T-helper 17 cell (primary cell): Measurements from ENCODE around the gene GATA3. TPM values are rescaled to one million over a fixed set of nuclear protein-coding genes. Genes with fewer than 3 reads are reported as not detected.

Experiments
- ATAC-seq: fragments of 150-1000 bp; cut with Tn5 transposase; 2 replicates; pipeline ENCODE4 v1.10.0; 2021; ENCODE audit warnings: mild to moderate bottlenecking, moderate library complexity
- DNase-seq, 3 donors: peaks; one replicate each; pipeline versions ENCODE4 v3.0.0 to v3.0.0-alpha.2; 2020 to 2021
- H3K9me3 ChIP-seq: one replicate; pipeline ENCODE4 v1.7.0; 2013; ENCODE audit warnings: low read length, mild to moderate bottlenecking; ENCODE audit not compliant: control insufficient read depth, poor library complexity, severe bottlenecking
- H3K27ac Mint-ChIP-seq: one replicate; pipeline ENCODE4 v1.8.0; 2022; ENCODE audit warnings: mild to moderate bottlenecking, moderate library complexity, mixed read lengths
- H3K27me3 Mint-ChIP-seq: one replicate; pipeline ENCODE4 v1.8.0; 2022; ENCODE audit warnings: mixed read lengths
- H3K36me3 Mint-ChIP-seq: one replicate; pipeline ENCODE4 v1.8.0; 2022; ENCODE audit warnings: low read depth, mixed read lengths
- H3K4me1 Mint-ChIP-seq: one replicate; pipeline ENCODE4 v1.8.0; 2022; ENCODE audit warnings: mild to moderate bottlenecking, mixed read lengths
- H3K4me3 Mint-ChIP-seq: one replicate; pipeline ENCODE4 v1.8.0; 2022; ENCODE audit warnings: mild to moderate bottlenecking, moderate library complexity, mixed read lengths
- total RNA-seq, 4 donors: library from RNA in 2 of 4; stranded (reverse) in 2 of 4; gene quantifications; one replicate each; pipeline ENCODE4 v1.2.3 and lab custom pipeline; 2022 to 2026

Gene GATA3
- total RNA-seq, 2 donors from 2014 or later = 91.9 to 149 TPM

DNA sequence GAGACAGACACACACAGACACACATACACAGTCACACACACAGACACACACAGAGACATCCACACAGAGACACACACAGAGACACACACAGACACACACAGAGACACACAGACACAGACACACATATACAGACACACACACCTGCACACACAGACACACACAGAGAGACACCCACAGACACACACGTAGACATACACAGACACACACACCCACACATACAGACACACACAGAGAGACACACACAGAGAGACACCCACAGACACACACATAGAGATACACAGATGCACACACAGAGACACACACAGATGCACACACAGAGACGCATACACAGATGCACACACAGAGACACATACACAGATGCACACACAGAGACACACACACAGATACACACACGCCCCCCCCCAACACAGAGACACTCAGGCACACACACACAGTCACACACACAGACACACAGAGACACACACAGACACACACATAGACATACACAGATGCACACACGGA lies 58.5 kb downstream of the GATA3 start:
- no peaks in the 10 kb centered on the region for H3K4me1 Mint-ChIP-seq

DNA sequence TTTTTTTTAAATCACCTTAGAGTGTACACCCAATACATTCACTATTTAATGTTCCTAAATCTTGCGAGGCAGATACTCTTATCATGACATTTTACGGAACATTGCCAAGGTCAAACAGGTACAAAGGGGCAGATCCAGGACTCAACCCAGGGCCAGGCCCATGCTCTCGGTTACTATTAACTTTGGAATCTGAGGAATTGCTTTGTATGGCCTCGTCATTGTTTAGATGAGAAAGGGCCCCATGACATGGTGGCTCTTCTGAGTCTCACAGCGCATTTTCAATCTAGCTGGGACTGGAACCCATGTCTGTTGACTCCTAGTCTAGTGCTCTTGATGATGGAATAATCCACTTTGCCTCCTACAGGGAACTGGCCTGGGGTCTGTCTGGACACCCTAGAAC lies 59.1 kb downstream of the GATA3 start:
- DNase-seq (no peak), ATAC-seq (no peak)
- Mint-ChIP-seq H3K36me3 (peaks cover 8% of the 10 kb centered on the region), H3K4me3 (no peak overlapping the region), H3K27ac (no peak overlapping the region), H3K4me1 (no peaks in the 10 kb centered on the region), H3K27me3 (no peaks in the 10 kb centered on the region)
- no peaks in the 10 kb centered on the region for H3K9me3 ChIP-seq

More for the DNA sequence above, 58.5 kb downstream of the GATA3 start:
- H3K9me3 ChIP-seq = no peaks in the 10 kb centered on the region
- no peaks in the 10 kb centered on the region for H3K27me3 Mint-ChIP-seq
- ATAC-seq (no peak), DNase-seq (no peak)
- no peak overlapping the region for H3K27ac Mint-ChIP-seq
- H3K36me3 Mint-ChIP-seq = peaks cover 8% of the 10 kb centered on the region
- no peak overlapping the region for H3K4me3 Mint-ChIP-seq

DNA sequence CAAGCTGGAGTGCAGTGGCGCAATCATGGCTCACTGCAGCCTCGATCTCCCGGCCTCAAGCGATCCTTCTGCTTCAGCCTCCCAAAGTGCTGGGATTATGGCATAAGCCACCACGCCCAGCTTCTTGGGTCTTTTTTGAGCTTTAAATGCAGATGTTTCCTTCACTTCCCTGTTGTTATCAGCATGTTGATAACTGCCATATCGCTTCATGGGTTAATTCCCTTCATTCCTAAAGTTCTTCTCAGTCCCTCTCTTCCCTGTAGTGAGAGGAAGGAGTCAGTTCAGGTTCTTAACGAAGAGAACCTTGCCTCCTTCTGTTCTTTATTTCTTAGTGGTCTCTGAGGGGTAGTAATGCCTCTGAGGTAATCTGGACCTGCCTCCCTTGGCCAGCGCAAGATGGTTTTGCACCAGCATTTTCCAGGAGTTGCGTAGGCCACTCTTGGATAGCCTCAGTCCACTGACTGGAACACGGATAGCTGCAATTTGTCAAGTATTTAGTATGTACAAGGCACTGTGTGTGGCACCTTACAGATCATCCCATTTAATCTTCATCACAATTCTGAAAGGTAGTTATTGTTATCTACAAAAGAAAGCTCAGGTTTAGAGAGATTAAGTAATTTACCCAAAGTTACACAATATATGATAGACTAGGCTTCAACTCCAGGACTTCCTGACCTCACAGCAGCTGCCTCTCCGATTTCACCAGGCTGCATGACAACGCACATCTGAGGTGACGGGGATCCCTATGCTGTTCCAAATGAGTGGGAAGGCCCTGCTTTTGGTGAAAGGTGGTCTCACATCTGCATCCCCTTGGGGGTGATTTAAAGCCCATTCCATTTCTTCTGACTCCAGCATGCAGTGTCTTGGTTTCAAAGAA lies 60.5 kb downstream of the GATA3 start:
- H3K27me3 Mint-ChIP-seq = no peaks in the 10 kb centered on the region
- no peak overlapping the region for H3K4me3 Mint-ChIP-seq
- no peak overlapping the region for H3K27ac Mint-ChIP-seq
- H3K4me1 Mint-ChIP-seq = no peaks in the 10 kb centered on the region
- no peaks in the 10 kb centered on the region for H3K9me3 ChIP-seq
- ATAC-seq = no peak
- no peak for DNase-seq
- H3K36me3 Mint-ChIP-seq = peaks cover 6% of the 10 kb centered on the region

DNA sequence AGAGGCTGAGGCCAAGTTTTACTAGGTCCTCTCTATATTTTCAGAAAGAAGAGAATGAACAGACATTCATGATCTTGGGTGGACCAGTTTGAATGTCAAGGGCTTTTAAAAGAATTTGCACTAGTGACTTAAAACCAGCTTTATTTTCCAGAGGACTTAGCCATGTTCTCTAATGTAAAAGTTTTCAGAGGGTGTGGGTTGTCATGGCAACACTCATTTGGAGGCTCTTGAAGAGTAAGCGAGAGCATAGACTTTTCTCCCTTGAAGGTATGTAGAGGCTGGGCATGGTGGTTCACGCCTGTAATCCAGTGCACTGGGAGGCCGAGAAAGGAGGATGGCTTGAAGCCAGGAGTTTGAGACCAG lies 61.1 kb downstream of the GATA3 start:
- Mint-ChIP-seq H3K4me1 (no peaks in the 10 kb centered on the region), H3K27ac (no peak overlapping the region), H3K27me3 (no peaks in the 10 kb centered on the region), H3K4me3 (no peak overlapping the region), H3K36me3 (peaks cover 6% of the 10 kb centered on the region)
- DNase-seq = no peak
- no peak for ATAC-seq
- no peaks in the 10 kb centered on the region for H3K9me3 ChIP-seq

DNA sequence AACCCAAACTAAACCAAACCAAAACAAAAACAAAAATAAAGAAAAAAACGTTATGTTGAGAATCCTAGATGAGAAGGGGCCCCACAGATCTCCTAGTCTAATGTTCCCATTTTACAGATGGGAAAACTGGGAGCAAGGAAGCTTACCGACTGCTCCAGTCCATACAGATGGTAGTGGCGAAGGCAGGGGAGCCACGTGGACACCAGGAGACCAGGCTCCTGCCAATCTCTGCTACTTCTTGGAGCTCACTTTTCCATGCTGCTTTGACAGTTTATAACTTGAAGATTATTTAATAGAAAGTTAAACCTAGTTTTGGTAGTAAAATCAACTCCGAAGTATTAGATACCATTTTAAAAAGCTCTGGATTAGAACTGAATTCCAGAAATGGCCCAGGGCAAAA lies 62.0 kb downstream of the GATA3 start:
- Mint-ChIP-seq H3K36me3 (peaks cover 6% of the 10 kb centered on the region), H3K27me3 (no peaks in the 10 kb centered on the region), H3K4me3 (no peak overlapping the region), H3K4me1 (peaks cover under 1% of the 10 kb centered on the region), H3K27ac (no peak overlapping the region)
- no peak for DNase-seq
- ATAC-seq = no peak
- H3K9me3 ChIP-seq = no peaks in the 10 kb centered on the region

DNA sequence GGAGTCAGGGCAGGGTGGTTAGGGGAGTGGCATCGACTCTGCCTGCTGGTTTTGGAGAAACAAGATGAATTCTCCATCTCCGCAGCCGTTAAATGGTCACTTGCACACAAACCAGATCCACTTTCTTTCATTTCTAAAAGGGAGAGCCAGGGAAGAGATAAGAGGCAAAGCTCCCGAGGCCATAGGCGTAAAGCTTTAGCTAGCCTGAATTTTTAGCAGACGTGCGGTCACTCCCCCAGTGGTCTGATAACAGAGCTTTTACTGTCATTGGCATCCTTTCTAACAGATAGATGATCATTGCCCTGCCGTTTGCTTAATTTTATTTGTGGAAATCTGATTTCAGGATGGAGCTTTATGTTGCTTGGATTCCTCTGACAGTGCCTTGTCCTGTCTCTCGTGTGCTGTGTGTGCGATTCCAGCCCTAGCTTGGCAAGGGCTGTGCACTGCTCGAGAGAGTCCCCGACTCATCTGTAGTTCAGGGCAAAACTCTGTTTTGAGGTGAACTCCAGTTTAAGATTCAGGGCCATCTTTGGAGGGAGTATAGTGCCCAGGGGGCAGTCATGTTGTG lies 62.5 kb downstream of the GATA3 start:
- no peak for ATAC-seq
- H3K9me3 ChIP-seq = no peaks in the 10 kb centered on the region
- Mint-ChIP-seq H3K4me1 (peaks cover 4% of the 10 kb centered on the region), H3K27ac (no peak overlapping the region), H3K36me3 (peaks cover 6% of the 10 kb centered on the region), H3K27me3 (no peaks in the 10 kb centered on the region), H3K4me3 (no peak overlapping the region)
- DNase-seq = no peak

DNA sequence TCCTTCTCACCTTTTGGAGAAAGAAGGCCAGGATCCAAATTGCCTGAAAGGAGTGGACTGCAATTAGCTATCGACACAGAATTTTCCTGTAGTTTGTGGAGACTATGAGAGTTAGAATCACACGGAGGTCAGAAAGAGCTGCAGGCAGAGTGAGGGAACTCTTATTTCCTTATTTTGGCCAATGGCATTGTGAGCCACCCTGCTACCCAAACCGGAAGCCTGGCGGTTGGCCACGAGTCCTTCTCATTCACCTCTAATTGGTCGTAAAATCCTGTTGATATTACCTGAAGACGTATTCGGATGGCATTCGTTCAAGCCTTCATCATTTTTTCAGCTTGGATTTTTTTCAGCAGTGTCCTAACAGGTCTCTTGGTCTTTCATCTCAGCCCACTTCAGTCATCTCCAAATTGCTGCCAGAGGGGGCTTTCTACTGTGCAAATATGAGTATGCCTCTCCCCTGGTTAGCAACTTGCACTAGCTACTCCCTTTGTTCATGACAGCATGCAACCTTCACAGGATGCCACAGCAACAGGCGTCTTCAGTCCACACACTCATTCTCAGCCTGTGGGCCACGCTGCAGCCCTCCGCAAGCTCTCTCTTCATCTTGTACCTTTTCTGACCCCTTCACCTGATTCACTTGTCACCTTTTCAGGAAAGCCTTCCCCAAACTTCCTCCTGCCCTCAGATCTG lies 66.9 kb downstream of the GATA3 start:
- no peaks in the 10 kb centered on the region for H3K36me3 Mint-ChIP-seq
- no peaks in the 10 kb centered on the region for H3K9me3 ChIP-seq
- no peak overlapping the region for H3K27ac Mint-ChIP-seq
- no peaks in the 10 kb centered on the region for H3K27me3 Mint-ChIP-seq
- DNase-seq (no peak), ATAC-seq (no peak)
- no peak overlapping the region for H3K4me3 Mint-ChIP-seq
- peaks cover 7% of the 10 kb centered on the region for H3K4me1 Mint-ChIP-seq

DNA sequence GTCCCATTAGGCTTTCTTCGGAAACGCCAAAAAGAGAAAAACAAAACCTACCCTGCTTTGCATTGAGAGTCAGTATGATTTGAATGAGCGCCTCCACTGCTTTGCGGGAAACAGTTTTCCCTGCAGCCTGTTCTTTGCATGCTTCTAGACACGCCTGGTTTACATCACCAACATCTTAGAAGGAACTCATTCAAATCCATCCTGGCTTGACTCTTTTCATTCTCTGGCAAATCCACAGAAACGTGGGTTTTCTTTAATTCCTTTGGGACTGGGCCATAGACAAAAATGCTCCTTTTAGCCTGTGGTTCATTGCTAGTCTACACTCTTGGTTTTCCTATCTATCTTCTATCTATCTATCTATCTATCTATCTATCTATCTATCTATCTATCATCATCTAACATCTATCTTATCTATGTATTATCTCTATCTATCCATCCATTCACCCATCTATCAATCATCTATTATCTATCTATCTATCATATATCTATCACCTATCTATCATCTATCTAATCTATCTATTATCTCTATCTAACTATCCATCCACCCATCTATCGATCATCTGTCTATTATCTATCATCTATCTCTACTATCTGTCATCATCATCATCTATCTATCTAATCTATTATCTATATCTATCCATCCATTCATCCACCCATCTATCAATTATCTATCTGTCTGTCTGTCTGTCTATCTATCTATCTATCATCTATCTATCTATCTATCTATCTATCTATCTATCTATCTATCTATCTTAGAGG lies 68.3 kb downstream of the GATA3 start:
- no peaks in the 10 kb centered on the region for H3K27me3 Mint-ChIP-seq
- ATAC-seq (no peak), DNase-seq (no peak)
- H3K4me3 Mint-ChIP-seq = no peak overlapping the region
- H3K27ac Mint-ChIP-seq = no peak overlapping the region
- no peaks in the 10 kb centered on the region for H3K9me3 ChIP-seq
- no peaks in the 10 kb centered on the region for H3K36me3 Mint-ChIP-seq
- H3K4me1 Mint-ChIP-seq = peaks cover 7% of the 10 kb centered on the region

DNA sequence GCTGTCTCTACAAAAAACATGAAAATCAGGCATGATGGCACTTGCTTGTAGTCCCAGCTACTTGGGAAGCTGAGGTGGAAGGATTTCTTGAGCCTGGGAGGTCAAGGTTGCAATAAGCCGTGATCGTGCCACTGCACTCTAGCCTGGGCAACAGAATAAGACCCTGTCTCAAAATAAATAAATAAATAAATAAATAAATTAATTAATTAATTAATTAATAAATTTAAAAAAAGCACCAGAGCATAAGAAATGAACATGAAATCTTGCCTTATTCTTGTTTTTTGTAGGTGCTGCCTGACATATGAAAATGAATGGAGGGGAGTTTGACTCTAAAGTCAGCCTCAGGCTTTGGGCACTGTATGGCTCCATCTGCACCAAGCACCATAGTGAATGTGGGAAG lies 69.9 kb downstream of the GATA3 start:
- Mint-ChIP-seq H3K4me3 (no peak overlapping the region), H3K27ac (no peak overlapping the region)

More for the DNA sequence above, 69.9 kb downstream of the GATA3 start:
- Mint-ChIP-seq H3K36me3 (no peaks in the 10 kb centered on the region), H3K27me3 (no peaks in the 10 kb centered on the region), H3K4me1 (peaks cover 9% of the 10 kb centered on the region)
- ATAC-seq (no peak), DNase-seq (no peak)
- no peaks in the 10 kb centered on the region for H3K9me3 ChIP-seq

Other genes with a start within 250 kb of the GATA3 start
- gene TAF3, start 236.2 kb upstream of the GATA3 start, total RNA-seq = 10 to 100 TPM; 17.0 to 18.4 TPM